Measurements from ENCODE around the gene CDH26. TPM values are rescaled to one million over a fixed set of nuclear protein-coding genes. Genes with fewer than 3 reads are reported as not detected.

The CDH26 gene
- total RNA-seq, 4 donors from 2014 or later = 0.27 to 0.41 (median 0.29) TPM; not detected in 1

GRCh38 chr20:59932616-59933295, 25.5 kb upstream of the CDH26 start:
- ATAC-seq = no peak
- in situ Hi-C loops (cut with MboI; ENCODE audit: low sequenced_read_pairs in 4 of 4) = no loop called here

GRCh38 chr20:59933296-59933848, 24.9 kb upstream of the CDH26 start, which contains the start of gene SYCP2:
Gene SYCP2, minus strand, starts transcription at chr20:59933637. Its CDS starts 11,224 bp downstream, at chr20:59922413.
- Histone ChIP-seq H3K27ac (peak within 1 kb of the TSS; percentile 77 to 85 (median 84)), H3K4me3 (peak within 1 kb of the TSS; percentile 62 to 92 (median 86)), H3K36me3 (no peaks in the 10 kb centered on the region), H3K27me3 (no peaks in the 10 kb centered on the region), H3K4me1 (peaks cover 22 to 26% of the 10 kb centered on the region in 2 donors), H3K9me3 (no peaks in the 10 kb centered on the region)
- intact Hi-C loops (cut with DNase I; ENCODE audit: low total_unique reads) (no loop called here), in situ Hi-C loops (cut with MboI; ENCODE audit: low sequenced_read_pairs in 4 of 4) (no loop called here)
- TF ChIP-seq POLR2A (IDR thresholded peaks at IDR 0.05) = no peak
- TF ChIP-seq, protein P1, sequence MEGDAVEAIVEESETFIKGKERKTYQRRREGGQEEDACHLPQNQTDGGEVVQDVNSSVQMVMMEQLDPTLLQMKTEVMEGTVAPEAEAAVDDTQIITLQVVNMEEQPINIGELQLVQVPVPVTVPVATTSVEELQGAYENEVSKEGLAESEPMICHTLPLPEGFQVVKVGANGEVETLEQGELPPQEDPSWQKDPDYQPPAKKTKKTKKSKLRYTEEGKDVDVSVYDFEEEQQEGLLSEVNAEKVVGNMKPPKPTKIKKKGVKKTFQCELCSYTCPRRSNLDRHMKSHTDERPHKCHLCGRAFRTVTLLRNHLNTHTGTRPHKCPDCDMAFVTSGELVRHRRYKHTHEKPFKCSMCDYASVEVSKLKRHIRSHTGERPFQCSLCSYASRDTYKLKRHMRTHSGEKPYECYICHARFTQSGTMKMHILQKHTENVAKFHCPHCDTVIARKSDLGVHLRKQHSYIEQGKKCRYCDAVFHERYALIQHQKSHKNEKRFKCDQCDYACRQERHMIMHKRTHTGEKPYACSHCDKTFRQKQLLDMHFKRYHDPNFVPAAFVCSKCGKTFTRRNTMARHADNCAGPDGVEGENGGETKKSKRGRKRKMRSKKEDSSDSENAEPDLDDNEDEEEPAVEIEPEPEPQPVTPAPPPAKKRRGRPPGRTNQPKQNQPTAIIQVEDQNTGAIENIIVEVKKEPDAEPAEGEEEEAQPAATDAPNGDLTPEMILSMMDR (IDR thresholded peaks at IDR 0.05 in 4 of 5, conservative IDR thresholded peaks at IDR 0.05 in 1 of 5) = no peak
- peak in 1 of 2 donors; percentile 47 for DNase-seq
- ATAC-seq = peak; percentile 53 to 60

More at GRCh38 chr20:59932616-59933295, 25.5 kb upstream of the CDH26 start:
- Histone ChIP-seq H3K4me1 (peaks cover 17 to 20% of the 10 kb centered on the region in 2 donors), H3K36me3 (no peaks in the 10 kb centered on the region), H3K4me3 (peak overlapping the region in 3 of 4 donors; percentile 62 to 89 (median 83)), H3K27me3 (no peaks in the 10 kb centered on the region), H3K27ac (no peak overlapping the region), H3K9me3 (no peaks in the 10 kb centered on the region)
- DNase-seq = no peak
- no peak for TF ChIP-seq POLR2A (IDR thresholded peaks at IDR 0.05)
- TF ChIP-seq, protein P1 (IDR thresholded peaks at IDR 0.05 in 4 of 5, conservative IDR thresholded peaks at IDR 0.05 in 1 of 5) = no peak
- intact Hi-C loops (cut with DNase I; ENCODE audit: low total_unique reads) = no loop called here

DNA sequence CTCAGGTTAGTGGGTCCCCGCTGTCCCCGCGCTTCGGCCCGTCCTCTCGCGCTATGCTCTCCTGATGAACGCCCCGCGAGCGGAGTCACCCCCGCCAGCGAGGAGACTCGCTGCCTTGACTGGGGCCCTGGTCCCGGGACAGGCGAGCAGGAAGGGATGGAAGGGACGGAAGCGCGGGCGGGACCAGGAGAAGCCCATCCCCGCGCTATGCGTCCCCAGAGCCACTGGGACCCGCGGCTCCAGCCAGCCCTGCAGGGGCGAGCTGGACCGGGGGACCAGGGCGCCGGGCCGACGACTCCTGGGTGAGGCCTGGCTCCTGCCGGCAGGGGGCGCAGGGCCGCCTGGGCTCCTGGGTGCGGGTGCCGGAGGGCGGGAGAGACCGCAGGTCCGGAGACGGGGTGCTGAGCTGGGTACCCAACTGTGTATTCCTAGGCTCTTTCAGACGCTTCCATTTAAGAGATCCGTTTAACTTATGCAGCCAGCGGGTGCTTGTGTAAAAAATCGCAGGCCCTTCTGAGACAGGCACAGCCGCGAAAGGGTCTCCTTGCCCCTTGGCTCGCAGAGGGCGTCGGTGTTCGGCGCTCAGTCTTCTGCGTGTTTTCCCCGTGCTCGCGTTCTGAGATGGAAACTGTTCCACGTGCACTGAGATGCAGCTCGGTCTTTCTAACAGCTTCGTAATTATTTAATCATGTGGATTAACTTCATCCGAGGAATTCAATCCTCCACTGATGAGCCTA, 24.2 kb upstream of the CDH26 start:
- H3K36me3 ChIP-seq = no peaks in the 10 kb centered on the region
- peak; percentile 60 to 76 for DNase-seq
- H3K27ac ChIP-seq = peak overlapping the region; percentile 77 to 85 (median 84)
- TF ChIP-seq, protein P1 (IDR thresholded peaks at IDR 0.05 in 4 of 5, conservative IDR thresholded peaks at IDR 0.05 in 1 of 5) = peak; percentile 89 to 99 (median 96)
- no peak for TF ChIP-seq POLR2A (IDR thresholded peaks at IDR 0.05)
- intact Hi-C loops (cut with DNase I; ENCODE audit: low total_unique reads) = loop anchor here (1.0 kb wide), 1 partner anchor 21 kb away; no protein-coding TSS in a partner anchor
- in situ Hi-C loops (cut with MboI; ENCODE audit: low sequenced_read_pairs in 4 of 4) = no loop called here
- H3K4me1 ChIP-seq = peaks cover 28 to 32% of the 10 kb centered on the region in 2 donors
- no peaks in the 10 kb centered on the region for H3K27me3 ChIP-seq
- peak; percentile 60 to 71 for ATAC-seq
- no peaks in the 10 kb centered on the region for H3K9me3 ChIP-seq
- H3K4me3 ChIP-seq = peak overlapping the region; percentile 62 to 92 (median 86)

DNA sequence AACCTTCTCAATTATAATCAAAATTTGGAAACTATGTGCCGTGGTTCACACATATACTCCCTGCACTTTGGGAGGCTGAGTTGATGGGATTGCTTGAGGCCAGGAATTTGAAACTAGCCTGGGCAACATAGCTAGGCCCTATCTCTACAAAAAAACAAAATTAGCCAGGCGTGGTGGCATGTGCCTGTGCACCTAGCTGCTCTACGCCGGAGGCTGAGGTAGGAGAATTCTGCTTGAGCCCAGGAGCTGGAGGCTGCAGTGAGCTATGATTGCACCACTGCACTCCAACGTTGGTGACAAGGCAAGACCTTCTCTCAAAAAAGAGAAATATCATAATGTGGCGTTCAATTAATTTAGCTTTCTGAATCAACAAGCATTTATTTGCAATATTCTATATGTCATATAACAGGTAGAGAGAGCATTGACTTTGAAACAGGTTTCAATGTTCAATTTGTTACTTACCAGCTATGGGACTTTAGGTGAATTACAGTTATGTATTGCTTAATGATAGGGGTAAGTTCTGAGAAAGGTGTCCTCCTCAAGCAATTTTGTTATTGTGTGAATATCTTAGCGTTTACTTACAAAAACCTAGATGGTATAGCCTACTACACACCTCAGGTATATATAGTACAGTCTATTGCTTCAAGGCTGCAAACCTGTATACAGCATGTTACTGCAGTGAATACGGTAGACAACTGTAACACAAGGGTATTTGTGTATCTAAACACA, 22.6 kb upstream of the CDH26 start:
- H3K36me3 ChIP-seq = no peaks in the 10 kb centered on the region
- H3K4me1 ChIP-seq = peaks cover 32 to 36% of the 10 kb centered on the region in 2 donors
- DNase-seq (no peak), ATAC-seq (no peak)
- no peak overlapping the region for H3K4me3 ChIP-seq
- in situ Hi-C loops (cut with MboI; ENCODE audit: low sequenced_read_pairs in 4 of 4) (no loop called here), intact Hi-C loops (cut with DNase I; ENCODE audit: low total_unique reads) (no loop called here)
- H3K27ac ChIP-seq = peak overlapping the region in 1 of 4 donors; percentile 92
- H3K27me3 ChIP-seq = no peaks in the 10 kb centered on the region
- no peaks in the 10 kb centered on the region for H3K9me3 ChIP-seq
- no peak for TF ChIP-seq POLR2A (IDR thresholded peaks at IDR 0.05)
- TF ChIP-seq, protein P1 (IDR thresholded peaks at IDR 0.05 in 4 of 5, conservative IDR thresholded peaks at IDR 0.05 in 1 of 5) = no peak
